ENCODE measurements around the gene TNRC6C. TPM values are rescaled to one million over a fixed set of nuclear protein-coding genes. Genes with fewer than 3 reads are reported as not detected.

The TNRC6C gene
- total and polyA plus RNA-seq, 2 experiments from 2014 or later = 4.2 to 5.6 TPM

- TF ChIP-seq EZH2phosphoT487 (IDR thresholded peaks at IDR 0.05; ENCODE audit: low read depth, severe bottlenecking, unreplicated experiment) (no peak), EZH2 (IDR thresholded peaks at IDR 0.05; ENCODE audit: borderline replicate concordance) (no peak), CTCF (IDR thresholded peaks at IDR 0.05; ENCODE audit: poor library complexity) (no peak)
- Histone ChIP-seq H3K4me3 (no peak overlapping the region), H4K20me1 (ENCODE audit: insufficient read depth, poor library complexity, severe bottlenecking) (no peaks in the 10 kb centered on the region), H3K79me2 (peaks cover 3% of the 10 kb centered on the region), H3K4me1 (ENCODE audit: insufficient read depth) (peaks cover 12% of the 10 kb centered on the region), H2AFZ (no peak overlapping the region), H3K9me3 (ENCODE audit: low read depth) (no peaks in the 10 kb centered on the region), H3K27me3 (peaks cover 7% of the 10 kb centered on the region), H3K4me2 (no peak overlapping the region), H3K36me3 (replicated peaks; ENCODE audit: insufficient read depth, low read depth) (no peaks in the 10 kb centered on the region), H3K9me2 (replicated peaks; ENCODE audit: insufficient read depth) (no peaks in the 10 kb centered on the region), H3K27ac (no peak overlapping the region)
- DNase-seq (ENCODE audit: low spot score) = no peak
- 90% methylated on average over 25 of the region's 25 CpGs for WGBS (ENCODE audit: low lambda C conversion rate, missing lambda C conversion rate)
These were observed 167.7 kb downstream of the TNRC6C start for GRCh38 chr17:78125976-78126894.

- Histone ChIP-seq H3K79me2 (peaks cover 3% of the 10 kb centered on the region), H3K4me3 (no peak overlapping the region), H2AFZ (no peak overlapping the region), H4K20me1 (ENCODE audit: insufficient read depth, poor library complexity, severe bottlenecking) (no peaks in the 10 kb centered on the region), H3K9me3 (ENCODE audit: low read depth) (no peaks in the 10 kb centered on the region), H3K27ac (no peak overlapping the region), H3K4me1 (ENCODE audit: insufficient read depth) (peaks cover 17% of the 10 kb centered on the region), H3K36me3 (replicated peaks; ENCODE audit: insufficient read depth, low read depth) (no peaks in the 10 kb centered on the region), H3K9me2 (replicated peaks; ENCODE audit: insufficient read depth) (no peaks in the 10 kb centered on the region), H3K4me2 (peak overlapping the region; percentile 100), H3K27me3 (peaks cover 11% of the 10 kb centered on the region)
- 93% methylated on average over 5 of the region's 6 CpGs for WGBS (ENCODE audit: low lambda C conversion rate, missing lambda C conversion rate)
- TF ChIP-seq CTCF (IDR thresholded peaks at IDR 0.05; ENCODE audit: poor library complexity) (no peak), EZH2phosphoT487 (IDR thresholded peaks at IDR 0.05; ENCODE audit: low read depth, severe bottlenecking, unreplicated experiment) (no peak), EZH2 (IDR thresholded peaks at IDR 0.05; ENCODE audit: borderline replicate concordance) (no peak)
- DNase-seq (ENCODE audit: low spot score) = no peak
These were observed 168.4 kb downstream of the TNRC6C start for GRCh38 chr17:78126895-78127238.

DNA sequence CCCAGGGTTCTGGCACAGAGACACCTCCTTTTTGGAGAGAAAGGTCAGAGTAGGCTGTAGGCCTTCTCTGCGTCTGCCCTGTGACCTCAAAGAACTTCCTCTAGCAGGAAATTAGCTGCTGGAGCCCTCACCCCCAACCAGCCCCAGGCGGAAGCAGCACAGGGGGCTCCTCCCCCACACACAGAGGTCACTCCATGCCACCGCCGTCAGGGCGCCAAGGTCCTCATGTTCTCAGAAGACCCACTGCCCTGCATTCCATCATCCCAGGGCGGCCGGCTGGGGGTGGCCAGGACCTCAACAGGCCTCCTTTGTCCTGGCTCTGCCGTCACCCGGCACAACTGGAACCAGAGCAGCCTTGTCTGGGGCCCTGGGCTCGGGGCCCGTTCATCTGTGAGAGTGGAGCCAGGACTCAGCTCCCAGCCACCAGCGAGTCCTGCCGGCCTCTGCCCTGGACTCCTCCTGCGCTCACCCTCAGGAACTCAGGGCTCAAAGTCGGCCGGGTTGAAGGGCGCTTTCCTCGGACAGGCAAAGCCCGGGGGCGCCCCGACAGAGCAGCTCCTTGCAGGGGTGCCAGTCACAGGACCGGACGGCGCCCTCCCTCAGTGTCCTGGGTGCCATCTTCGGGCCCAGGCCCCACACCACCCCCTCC lies 168.9 kb downstream of the TNRC6C start:
- H3K27ac ChIP-seq = peak overlapping the region; percentile 93
- no peak for TF ChIP-seq CTCF (IDR thresholded peaks at IDR 0.05; ENCODE audit: poor library complexity)
- TF ChIP-seq EZH2 (IDR thresholded peaks at IDR 0.05; ENCODE audit: borderline replicate concordance) = no peak
- TF ChIP-seq EZH2phosphoT487 (IDR thresholded peaks at IDR 0.05; ENCODE audit: low read depth, severe bottlenecking, unreplicated experiment) = no peak
- peak overlapping the region; percentile 100 for H3K4me2 ChIP-seq
- no peaks in the 10 kb centered on the region for H3K9me2 ChIP-seq (replicated peaks; ENCODE audit: insufficient read depth)
- peaks cover 11% of the 10 kb centered on the region for H3K27me3 ChIP-seq
- H2AFZ ChIP-seq = peak overlapping the region; percentile 93
- no peaks in the 10 kb centered on the region for H3K9me3 ChIP-seq (ENCODE audit: low read depth)
- DNase-seq (ENCODE audit: low spot score) = peak; percentile 57
- H3K36me3 ChIP-seq (replicated peaks; ENCODE audit: insufficient read depth, low read depth) = no peaks in the 10 kb centered on the region
- H4K20me1 ChIP-seq (ENCODE audit: insufficient read depth, poor library complexity, severe bottlenecking) = no peaks in the 10 kb centered on the region
- H3K4me1 ChIP-seq (ENCODE audit: insufficient read depth) = peaks cover 22% of the 10 kb centered on the region
- peaks cover 3% of the 10 kb centered on the region for H3K79me2 ChIP-seq
- 24% methylated on average over 24 of the region's 25 CpGs for WGBS (ENCODE audit: low lambda C conversion rate, missing lambda C conversion rate)
- H3K4me3 ChIP-seq = peak overlapping the region; percentile 95

Measured in hepatocyte (in vitro differentiated cells).